Measurements from ENCODE around the gene IGHMBP2. TPM values are rescaled to one million over a fixed set of nuclear protein-coding genes. Genes with fewer than 3 reads are reported as not detected.
A peak's percentile ranks its signal among the peaks of the same experiment; 100 is the strongest.

The IGHMBP2 gene
- total RNA-seq, 1 donor, result 10.8 TPM

DNA sequence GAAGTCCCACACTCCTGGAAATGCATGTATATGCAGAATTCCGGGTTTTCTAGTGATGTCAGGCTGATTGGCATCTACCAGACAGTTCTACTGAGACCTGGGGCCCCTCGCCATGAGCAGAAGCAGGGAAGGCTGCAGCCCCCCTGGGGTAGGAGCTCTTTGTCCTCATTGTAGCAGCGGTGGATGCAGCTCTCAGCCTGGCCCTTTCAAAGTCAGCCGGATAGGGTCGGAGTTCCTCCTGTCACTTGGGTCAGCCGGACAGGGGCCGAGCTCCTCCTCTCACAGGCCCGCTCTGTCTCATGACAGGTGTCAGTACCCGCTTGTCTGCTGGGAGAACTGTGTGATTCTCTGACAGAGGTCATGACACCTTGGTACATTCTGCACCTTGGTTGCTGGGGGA, 47.1 kb downstream of the IGHMBP2 start:
- TF ChIP-seq, protein P1, sequence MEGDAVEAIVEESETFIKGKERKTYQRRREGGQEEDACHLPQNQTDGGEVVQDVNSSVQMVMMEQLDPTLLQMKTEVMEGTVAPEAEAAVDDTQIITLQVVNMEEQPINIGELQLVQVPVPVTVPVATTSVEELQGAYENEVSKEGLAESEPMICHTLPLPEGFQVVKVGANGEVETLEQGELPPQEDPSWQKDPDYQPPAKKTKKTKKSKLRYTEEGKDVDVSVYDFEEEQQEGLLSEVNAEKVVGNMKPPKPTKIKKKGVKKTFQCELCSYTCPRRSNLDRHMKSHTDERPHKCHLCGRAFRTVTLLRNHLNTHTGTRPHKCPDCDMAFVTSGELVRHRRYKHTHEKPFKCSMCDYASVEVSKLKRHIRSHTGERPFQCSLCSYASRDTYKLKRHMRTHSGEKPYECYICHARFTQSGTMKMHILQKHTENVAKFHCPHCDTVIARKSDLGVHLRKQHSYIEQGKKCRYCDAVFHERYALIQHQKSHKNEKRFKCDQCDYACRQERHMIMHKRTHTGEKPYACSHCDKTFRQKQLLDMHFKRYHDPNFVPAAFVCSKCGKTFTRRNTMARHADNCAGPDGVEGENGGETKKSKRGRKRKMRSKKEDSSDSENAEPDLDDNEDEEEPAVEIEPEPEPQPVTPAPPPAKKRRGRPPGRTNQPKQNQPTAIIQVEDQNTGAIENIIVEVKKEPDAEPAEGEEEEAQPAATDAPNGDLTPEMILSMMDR (IDR thresholded peaks at IDR 0.05; ENCODE audit: insufficient read depth, low read length), result no peak
- no peak overlapping the region for H3K4me3 ChIP-seq (ENCODE audit: low read depth, low read length)
- DNase-seq (ENCODE audit: low read depth), result no peak

DNA sequence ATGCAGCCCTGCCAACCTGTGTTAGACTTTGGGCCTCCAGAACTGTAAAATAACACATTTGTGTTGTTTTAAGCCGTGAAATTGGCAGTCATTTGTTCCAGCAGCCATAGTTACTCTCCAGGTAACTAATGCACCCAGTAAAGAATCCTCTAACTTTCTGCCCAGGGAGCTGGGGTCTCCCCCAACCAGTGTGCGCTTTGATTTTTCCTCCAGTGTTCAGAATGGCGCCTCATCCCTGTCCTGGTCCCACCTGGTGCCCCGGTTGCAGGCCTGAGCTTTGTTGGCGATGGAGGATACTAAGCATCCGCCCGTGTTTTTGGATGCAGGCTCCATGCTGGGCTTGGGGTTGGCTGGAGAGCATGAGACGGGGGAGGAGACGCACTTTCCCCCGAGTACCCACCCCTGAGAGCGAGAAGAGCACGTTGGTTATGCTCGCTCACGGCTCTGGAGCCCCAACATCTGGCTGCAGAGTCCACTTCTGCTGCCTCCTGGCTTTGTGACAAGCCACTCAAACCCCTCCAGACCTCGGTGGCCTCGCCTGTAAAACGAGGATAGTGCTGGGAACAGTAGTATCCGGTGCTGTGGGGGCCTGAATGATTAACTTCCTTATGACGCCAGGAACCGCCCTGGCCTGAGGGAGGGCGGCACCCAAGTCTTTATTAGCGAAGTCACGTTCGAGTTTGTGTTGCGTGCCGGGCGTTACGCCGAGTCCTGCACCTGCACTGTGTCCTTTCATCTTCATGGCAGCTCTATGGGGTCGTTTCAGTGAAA, 51.3 kb downstream of the IGHMBP2 start:
- peak; percentile 59 for DNase-seq (ENCODE audit: low read depth)
- TF ChIP-seq, protein P1 (IDR thresholded peaks at IDR 0.05; ENCODE audit: insufficient read depth, low read length), result no peak
- H3K4me3 ChIP-seq (ENCODE audit: low read depth, low read length), result no peak overlapping the region

DNA sequence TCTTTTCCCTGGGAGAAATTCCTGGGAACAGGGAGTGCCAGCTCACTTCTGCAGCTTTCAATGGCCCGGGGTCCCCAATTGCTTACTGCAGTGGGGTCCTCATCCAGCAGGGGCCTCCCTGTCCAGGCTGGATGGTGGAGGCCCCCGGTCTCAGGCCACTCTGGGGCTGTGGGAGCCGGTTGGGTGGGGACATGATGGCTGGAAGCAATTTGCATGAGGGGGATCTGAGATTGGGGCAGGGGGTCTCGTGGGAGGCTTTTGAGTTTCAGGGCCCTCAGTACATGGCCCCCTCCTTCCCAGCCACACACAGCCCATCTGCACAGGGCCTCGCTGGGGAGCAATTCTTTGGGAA, 51.9 kb downstream of the IGHMBP2 start:
- no peak overlapping the region for H3K4me3 ChIP-seq (ENCODE audit: low read depth, low read length)
- TF ChIP-seq, protein P1 (IDR thresholded peaks at IDR 0.05; ENCODE audit: insufficient read depth, low read length), result peak; percentile 9
- DNase-seq (ENCODE audit: low read depth), result no peak

DNA sequence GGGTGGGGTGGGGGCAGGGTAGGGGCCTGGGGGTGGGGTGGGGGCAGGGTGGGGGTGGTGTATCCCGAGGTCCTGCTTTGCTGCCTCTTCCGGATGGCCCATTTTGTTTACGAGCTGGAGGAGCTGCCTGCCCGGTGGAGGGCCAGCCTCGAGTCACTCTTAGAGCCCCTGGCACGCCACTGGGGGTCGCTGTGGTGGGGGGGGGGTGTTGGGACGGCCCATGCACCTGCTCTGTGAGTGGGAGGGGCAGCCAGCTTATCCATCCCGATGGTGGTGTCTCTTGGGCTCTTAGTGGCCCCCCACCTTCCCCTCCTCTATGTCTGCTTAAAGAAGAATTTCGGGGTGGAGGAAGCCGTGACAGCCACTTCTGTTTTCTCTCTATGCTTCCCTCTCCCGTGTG, 52.5 kb downstream of the IGHMBP2 start:
- DNase-seq (ENCODE audit: low read depth), result no peak
- H3K4me3 ChIP-seq (ENCODE audit: low read depth, low read length), result no peak overlapping the region
- TF ChIP-seq, protein P1 (IDR thresholded peaks at IDR 0.05; ENCODE audit: insufficient read depth, low read length), result peak; percentile 14

DNA sequence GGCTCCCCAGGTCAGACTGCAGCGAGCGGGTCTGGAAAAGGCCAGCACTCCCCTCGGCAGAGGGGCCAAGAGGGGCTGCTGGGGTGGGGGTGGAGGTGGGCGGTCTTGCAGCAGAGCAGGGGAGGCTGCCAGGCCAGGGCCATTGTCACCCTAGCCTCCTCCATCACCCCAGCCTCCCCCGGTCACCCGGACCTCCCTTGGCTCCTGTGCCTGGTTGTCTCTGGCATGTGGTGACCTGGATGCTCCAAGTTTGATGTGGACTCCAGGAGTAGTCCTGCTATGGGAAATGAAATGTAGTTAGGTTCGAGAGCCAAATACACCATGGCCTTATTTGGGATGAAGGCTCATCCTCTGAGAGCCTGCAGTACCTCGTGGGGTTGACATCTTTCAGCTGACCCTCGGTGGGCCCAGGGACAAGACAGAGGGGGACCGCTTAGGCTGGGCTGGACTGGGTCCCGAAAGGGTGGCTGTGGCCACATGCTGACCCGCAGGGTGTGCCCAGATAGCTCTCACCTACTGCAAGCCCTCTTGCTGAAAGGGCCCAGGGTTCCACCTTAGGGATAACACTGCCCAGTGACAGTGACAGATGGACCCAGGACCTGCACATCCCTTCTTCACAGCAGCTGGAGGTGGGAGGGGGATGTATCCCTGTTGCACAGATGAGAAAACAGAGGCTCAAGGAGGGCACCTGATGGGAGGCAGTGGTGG, 53.0 kb downstream of the IGHMBP2 start:
- TF ChIP-seq, protein P1 (IDR thresholded peaks at IDR 0.05; ENCODE audit: insufficient read depth, low read length), result no peak
- no peak for DNase-seq (ENCODE audit: low read depth)
- H3K4me3 ChIP-seq (ENCODE audit: low read depth, low read length), result no peak overlapping the region

DNA sequence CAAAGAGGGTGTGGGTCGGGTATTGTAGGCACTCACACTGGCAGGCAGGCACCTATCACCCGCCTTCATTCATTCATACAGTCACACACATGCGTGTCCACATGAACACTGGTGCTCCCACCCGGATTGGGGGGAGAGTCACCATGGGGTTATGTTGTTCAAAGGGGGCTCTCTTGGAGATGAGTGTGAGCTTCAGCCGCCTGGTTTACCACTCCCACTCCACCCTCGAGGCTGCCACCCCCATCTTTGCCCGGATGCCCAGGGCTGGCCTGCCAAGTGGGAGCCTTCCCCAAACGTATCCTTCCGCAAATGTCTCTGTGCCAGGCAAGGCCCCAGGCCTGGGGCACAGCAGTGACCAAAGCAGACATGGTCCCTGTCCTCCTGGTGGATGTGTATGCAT, 54.5 kb downstream of the IGHMBP2 start:
- TF ChIP-seq, protein P1 (IDR thresholded peaks at IDR 0.05; ENCODE audit: insufficient read depth, low read length), result no peak
- DNase-seq (ENCODE audit: low read depth), result no peak
- no peak overlapping the region for H3K4me3 ChIP-seq (ENCODE audit: low read depth, low read length)
